HG02852 (cell line): Measurements from ENCODE around the gene LMF1.

Experiments
- ATAC-seq: cut with Tn5 transposase; IDR thresholded peaks from one replicate; pipeline ENCODE4 v1.9.1; 2021; ENCODE audit warnings: mild to moderate bottlenecking, moderate library complexity; ENCODE audit not compliant: unreplicated experiment

Gene LMF1

GRCh38 chr16:916035-916799 lies 54.6 kb downstream of the LMF1 start:
- ATAC-seq = no peak

DNA sequence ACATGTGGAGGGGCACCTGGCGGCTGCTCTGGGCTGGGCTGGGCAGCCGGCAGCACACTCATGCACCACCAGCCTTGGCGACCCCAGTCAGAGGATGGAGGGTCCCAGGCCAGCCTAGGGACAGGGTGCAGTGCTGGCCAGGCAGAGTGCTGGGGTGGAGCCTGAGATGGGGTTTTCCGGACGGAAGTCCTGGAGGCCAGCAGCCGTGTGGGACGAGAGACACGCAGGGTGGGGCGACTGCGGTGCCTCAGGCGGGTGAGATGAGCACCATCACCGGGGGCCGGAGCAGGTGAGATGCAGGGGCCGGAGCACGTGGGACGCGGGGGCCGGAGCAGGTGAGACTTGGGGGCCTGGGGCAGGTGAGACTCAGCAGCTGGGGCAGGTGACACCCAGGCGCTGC lies 55.2 kb downstream of the LMF1 start:
- ATAC-seq = no peak

- no peak for ATAC-seq
Measured at GRCh38 chr16:914440-914839, 56.3 kb downstream of the LMF1 start.

DNA sequence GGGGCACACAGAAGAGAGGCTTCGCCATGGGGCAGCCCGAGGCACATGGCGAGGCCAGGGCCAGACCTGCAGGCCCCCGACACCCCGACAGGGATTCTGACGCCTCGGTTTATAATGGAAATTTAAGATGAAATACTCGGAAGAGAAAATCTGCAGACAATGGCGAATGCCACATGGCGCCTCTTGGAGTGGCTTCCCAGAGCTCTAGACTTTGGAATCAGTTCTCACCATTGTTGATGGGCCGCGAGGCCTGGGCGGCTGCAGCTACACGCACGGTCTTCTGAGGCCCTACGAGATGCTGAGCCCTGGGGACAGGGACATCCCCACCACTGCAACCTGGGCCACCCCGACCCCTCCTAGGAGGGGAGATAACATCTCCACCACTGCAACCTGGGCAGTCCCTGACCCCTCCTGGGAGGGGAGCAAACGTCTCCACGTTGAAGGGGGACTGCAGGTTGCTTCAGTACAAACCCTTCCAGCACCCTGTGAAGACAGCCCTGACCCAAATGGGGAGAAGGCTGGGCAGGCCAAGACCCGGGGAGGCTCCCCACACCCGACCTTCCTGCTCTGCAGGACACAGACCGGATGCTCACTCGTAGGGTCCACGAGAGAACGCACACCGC lies 56.9 kb downstream of the LMF1 start:
- no peak for ATAC-seq

GRCh38 chr16:912684-913613 lies 57.8 kb downstream of the LMF1 start:
- no peak for ATAC-seq

DNA sequence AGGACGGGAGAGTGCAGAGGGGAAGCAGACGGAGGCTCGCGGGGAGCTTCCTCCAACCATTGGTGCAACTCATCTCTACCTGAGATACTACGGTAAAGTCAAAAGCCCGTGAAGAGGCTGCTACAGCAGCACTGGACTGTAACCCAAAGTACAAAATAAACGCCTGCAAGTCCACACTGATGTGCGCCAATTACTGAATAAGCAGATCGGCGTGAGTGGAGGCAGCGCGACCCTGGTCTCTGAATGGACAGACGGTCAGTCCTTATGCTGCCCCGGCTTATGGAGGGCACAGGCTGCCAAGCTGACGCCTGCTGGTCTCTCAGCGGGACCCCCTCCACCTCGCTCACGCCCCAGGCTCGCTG lies 58.5 kb downstream of the LMF1 start:
- ATAC-seq = no peak

GRCh38 chr16:911604-912321 lies 59.0 kb downstream of the LMF1 start:
- ATAC-seq = no peak

- no peak for ATAC-seq
Measured at GRCh38 chr16:911101-911500, 59.7 kb downstream of the LMF1 start.

DNA sequence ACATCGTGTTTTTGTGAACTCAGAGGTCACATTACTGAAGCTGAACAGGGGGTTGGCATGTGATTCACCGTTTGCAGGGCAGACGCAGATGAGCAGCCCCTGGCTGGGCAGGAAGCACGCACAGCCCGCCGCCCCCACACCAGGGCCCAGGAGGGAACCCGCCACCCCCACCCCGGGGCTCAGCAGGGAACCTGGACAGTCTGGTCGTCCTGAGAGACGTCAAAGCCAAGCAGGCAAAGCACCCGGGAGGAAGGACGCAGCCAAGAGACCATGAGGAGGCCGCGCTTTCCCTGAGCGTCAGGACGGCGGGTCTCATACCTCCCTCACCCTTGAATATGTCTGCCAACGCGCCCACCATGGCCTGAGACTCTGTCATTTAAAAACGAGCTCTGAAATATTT lies 60.6 kb downstream of the LMF1 start:
- ATAC-seq = no peak

GRCh38 chr16:909281-910000 lies 61.3 kb downstream of the LMF1 start:
- no peak for ATAC-seq

- ATAC-seq = no peak
Measured at GRCh38 chr16:908526-909155, 62.1 kb downstream of the LMF1 start.

- ATAC-seq = no peak
Measured at GRCh38 chr16:907842-908241, 62.9 kb downstream of the LMF1 start.

GRCh38 chr16:907361-907760 lies 63.4 kb downstream of the LMF1 start:
- ATAC-seq = no peak

DNA sequence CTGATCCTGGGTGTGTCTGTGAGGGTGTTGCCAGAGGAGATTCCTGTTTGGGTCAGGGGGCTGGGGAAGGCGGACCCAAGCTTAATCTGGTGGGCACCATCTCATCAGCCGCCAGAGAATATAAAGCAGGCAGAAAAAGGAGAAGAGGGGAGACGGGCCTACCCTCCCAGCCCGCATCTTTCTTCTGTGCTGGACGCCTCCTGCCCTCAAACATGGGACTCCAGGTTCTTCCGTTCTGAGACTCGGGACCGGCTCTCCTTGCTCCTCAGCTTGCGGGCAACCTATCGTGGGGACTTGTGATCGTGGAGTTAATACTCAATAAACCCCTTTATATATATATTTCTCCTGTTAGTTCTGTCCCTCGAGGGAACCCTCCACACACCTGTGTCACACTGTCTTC lies 64.5 kb downstream of the LMF1 start:
- no peak for ATAC-seq

DNA sequence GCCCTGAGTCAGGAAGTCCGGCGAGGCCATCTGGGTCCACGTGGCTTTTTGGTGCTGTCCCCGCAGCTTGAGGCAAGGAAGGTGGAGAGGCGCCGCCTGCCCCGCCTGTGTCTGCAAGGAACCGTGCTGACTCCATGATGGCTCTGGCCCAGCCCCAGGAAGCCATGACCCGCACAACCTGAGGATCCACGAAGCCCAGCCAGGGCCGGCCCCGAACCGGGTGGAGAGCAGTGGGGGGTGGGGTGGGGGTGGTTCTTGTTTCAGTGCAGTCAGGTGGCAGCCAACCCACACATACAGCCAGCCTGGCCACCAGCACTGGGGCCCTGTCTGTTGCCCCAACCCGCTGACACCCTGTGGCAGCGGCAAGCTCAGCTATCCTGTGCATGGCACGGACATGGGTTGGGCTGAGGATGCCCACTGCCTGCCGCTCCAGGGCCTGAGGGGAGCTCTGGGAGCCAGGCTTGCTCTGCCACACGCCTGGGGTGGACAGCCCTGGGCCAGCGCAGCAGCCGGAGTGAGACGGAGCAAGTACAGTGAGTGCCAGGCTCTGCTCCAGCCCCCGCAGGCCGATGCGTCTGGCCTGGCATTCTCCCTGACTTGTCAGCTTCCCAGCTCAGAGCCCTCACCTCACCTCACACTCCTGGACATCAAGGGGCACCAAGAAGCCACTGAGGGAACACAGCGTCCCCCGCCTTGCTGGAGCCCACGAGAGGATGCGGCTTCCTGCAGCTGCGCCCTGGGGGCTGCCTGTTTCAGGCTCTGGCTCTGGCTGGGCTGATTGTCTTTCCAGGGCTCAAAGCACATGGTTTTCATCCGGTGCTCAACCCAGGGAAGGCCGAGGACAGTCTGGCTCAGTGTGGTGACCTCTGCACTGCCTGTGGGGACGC lies 68.8 kb downstream of the LMF1 start:
- no peak for ATAC-seq

GRCh38 chr16:901149-901548 lies 69.6 kb downstream of the LMF1 start:
- no peak for ATAC-seq

DNA sequence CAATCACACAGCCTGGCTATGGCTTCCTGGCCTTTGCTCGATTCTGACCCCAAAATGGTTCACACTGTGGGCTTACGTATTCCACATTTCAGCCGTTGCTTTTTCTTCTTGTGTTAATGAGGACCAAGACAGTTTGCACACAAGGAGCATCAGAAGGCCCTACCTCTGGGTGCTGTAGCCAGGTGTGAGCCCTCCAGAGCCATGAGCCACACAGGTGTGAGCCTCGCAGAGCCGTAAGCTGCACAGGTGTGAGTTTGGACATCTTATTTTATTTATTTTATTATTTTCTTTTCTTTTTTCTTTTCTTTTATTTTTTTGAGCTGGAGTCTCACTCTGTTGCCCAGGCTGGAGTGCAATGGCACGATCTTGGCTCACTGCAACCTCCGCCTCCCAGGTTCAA lies 70.6 kb downstream of the LMF1 start:
- ATAC-seq = no peak

- no peak for ATAC-seq
Measured at GRCh38 chr16:899683-900060, 71.1 kb downstream of the LMF1 start.
